Adrenal gland (tissue), 5 donors: Measurements from ENCODE around the gene CBY2.

ENCODE experiments used
- CTCF ChIP-seq, 6 experiments: fragments of 450-650 bp in 4 of 6; fragments of 200-600 bp in 2 of 6; sonication (generic) in 1 of 6; IDR thresholded peaks; 1 replicate in 5 of 6; 2 replicates in 1 of 6; pipeline versions ENCODE4 v1.5.1 to v1.8.0; 2016 to 2021; ENCODE audit warnings: antibody characterized with exemption in 6 of 6, mild to moderate bottlenecking in 2 of 6, moderate library complexity in 1 of 6
- POLR2A ChIP-seq, 2 donors: fragments of 450-650 bp; IDR thresholded peaks; one replicate each; pipeline ENCODE4 v1.6.1; 2017; ENCODE audit warnings: antibody characterized with exemption in 2 of 2, mild to moderate bottlenecking in 2 of 2, moderate library complexity in 1 of 2
- donor health status: DM: no; HTN: no; CAD: no.

GRCh38 chr13:45732916-45733315 is 30.8 kb downstream of the CBY2 start:
- TF ChIP-seq CTCF (IDR thresholded peaks at IDR 0.05) (no peak), POLR2A (IDR thresholded peaks at IDR 0.05) (no peak)
